K562 treated with DMSO at 1 percent for 48 hours (cell line): ENCODE measurements around the gene UCK2. TPM values are rescaled to one million over a fixed set of nuclear protein-coding genes. Genes with fewer than 3 reads are reported as not detected.

Experiments used
- total RNA-seq: library from RNA; unstranded; fragments of 300-600 nt; gene quantifications from 2 replicates; pipeline ENCODE4 v1.2.3, GENCODE V29; 2022; ENCODE audit warnings: low replicate concordance; ENCODE audit errors: extremely low read depth

The UCK2 gene
- total RNA-seq, result not detected in 2 replicates

DNA sequence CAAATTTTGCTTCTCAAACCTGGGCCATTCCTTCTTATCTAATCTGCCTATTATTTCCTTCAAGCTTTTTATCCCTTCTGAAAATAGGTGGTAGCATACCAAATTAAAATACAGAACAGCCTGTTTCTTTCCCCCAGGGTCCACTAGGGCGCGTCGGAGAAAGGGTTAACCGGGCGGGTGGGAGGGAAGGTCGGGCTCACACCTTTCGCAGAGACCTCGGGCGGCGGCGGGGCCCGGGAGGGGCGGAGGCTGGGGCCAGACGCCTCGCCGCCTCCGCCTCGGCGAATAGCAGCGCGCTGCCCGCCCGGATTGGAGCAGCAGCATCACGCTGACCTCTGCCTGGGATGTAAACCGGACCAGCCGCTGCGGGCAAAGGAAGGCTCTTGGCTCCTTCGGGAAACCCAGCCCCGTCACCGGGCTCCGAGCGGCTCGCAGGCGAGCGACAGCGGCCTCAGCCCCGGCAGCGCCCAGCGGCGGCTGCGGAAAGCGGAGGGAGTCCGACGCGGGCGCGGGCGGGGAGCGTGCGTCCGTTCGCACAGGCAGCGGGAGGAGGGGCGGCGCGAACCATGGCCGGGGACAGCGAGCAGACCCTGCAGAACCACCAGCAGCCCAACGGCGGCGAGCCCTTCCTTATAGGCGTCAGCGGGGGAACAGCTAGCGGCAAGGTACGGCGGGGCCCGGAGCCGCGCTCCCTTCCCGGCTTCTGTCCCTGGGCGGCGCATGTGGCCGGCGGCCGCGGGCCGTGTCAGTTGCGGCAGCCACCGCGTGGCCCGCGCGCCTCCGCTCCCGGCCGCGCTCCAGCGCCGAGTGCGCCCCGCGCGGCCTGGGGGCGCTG is at the start of gene UCK2:
TSS of gene UCK2 (plus strand) at position 347 of the 835 bp plus-strand sequence. CDS start at position 567, 220 bp downstream.

Other genes with a start within 250 kb of the UCK2 start
- gene MGST3, start 196.4 kb upstream of the UCK2 start, total RNA-seq, result not detected in 2 replicates
- not detected in 2 replicates for gene ALDH9A1, start 129.1 kb upstream of the UCK2 start, total RNA-seq
- not detected in 2 replicates for gene TMCO1, start 58.7 kb upstream of the UCK2 start, total RNA-seq